GM21367 (cell line): ENCODE measurements around the gene SMARCC1.

Experiments used
- ATAC-seq: cut with Tn5 transposase; IDR thresholded peaks from one replicate; pipeline ENCODE4 v1.9.1; 2021; ENCODE audit not compliant: unreplicated experiment

Gene SMARCC1

GRCh38 chr3:47565734-47566550 is 215.8 kb downstream of the SMARCC1 start:
- no peak for ATAC-seq

DNA sequence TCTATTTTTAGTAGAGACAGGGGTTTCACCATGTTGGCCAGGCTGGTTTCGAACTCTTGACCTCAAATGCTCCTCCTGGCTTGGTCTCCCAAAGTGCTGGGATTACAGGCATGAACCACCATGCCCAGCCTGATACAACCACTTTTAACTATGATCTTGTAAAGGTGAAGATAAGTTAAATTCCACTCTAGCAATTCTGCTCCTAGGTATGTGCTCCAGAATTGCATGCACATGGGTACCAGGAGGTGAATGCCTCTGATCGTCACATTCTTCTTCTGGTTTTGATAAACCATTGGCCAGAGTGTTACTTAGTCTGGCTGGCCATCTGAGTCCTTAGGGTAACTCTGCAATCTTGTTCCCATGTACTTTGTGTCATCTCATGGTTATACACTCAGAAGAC is 225.3 kb downstream of the SMARCC1 start:
- no peak for ATAC-seq

DNA sequence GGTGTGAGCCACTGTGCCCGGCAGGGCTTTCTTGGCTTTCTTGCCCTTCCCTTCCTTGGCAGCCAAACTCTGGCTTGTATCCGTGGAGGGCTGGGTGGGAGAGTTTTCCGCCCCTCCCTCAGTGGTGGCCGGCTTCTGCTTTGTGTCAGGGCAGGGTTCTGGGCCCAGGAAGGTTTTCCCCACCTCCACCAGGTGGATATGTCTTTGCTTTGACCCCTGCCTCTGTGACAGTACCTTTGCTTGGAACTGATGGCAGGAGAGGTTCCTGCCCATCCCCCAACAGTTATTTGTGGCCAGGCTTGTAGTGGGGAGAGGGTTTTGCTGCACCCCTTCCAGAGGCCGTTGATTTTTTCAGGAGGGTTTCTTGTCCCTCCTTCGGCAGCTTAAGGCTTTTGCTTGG is 227.4 kb downstream of the SMARCC1 start:
- ATAC-seq: no peak

GRCh38 chr3:47553407-47553806 is 228.3 kb downstream of the SMARCC1 start:
- ATAC-seq: no peak

GRCh38 chr3:47542471-47543173 is 239.1 kb downstream of the SMARCC1 start:
- no peak for ATAC-seq

DNA sequence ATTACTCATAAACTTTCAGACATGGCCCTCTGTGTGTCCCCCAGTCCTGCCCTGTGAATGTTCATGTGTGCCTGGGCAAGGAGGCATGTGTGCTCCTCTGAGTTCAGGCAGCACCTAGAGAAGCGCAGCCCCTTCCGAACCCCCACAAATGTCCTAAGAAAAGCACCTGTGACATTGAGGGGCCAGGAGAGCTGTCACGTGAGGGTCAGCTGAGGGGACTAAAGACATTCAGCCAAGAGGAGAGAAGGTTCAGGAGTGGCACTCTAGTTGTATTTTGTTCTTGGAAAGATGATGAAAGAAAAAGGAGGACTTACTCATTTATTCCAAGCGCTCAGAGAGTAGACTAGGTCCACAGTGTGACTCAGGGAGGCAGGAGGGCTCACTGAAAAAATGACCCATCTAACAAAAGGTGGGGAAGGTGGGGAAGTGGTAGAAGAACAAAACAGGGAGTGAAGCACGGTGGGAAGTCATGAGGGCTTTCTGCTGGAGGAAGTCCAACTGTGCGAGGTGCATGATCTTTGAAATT is 240.0 kb downstream of the SMARCC1 start:
- ATAC-seq: no peak

- ATAC-seq: no peak
Measured at GRCh38 chr3:47540281-47540680, 241.4 kb downstream of the SMARCC1 start.

DNA sequence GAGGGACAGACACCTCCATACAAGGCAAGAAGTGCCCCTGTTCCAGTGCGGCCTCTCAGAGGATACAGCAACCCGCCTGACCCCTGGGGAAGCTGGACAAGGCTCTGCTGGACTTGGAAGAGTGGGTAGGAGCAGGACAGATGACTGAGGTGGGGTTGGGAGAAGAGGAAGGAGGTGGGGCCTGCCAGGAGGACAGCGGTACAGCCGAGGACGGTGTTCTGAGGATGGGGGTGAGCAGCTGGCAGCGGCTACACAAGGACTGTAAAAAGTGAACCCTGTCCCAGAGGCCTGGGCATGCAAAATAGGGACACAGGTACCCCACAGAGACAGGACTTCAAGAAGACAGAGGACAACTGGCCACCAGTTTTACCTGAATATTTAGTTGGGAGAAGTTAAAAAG is 244.7 kb downstream of the SMARCC1 start:
- no peak for ATAC-seq

DNA sequence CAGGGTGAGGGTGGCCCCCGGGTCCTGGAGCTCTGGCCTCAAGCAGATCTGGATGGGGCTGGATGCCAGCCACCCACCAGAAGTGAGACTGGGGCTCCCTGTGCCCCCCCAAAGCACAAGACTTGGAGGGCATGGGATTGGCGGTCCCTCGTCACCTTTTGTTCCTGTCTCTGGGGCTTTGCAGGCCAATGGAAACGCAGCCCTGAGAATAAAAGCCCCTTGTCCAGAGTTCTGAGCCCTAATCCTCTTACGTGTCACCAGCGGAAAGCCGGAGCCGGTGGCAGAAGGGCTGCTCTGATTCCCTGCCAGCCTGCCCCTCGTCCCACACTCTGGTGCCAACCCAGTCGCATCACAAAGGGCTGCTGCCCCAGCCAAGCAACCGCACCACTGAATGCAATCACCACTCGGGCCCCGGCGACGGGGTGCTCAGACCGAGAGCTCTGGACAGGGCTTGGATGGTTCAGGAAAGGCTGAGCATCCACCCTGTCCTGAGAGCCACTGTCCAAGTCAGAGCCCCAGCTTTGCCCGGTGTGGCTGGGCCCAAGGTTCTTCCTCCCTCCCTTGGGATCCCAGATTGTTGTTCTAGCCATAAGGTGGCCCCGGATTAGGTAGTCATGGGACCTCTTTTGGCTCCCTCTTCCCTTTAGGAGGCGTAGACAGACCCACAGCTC is 245.3 kb downstream of the SMARCC1 start:
- no peak for ATAC-seq
